HG03175 (cell line): ENCODE data around the gene DNAJC30.
"Not testable (repeated sequence)": the region's sequence is repeated elsewhere in the genome, so short reads cannot be mapped to it uniquely, and the experiment has no call there.

Source experiments
- ATAC-seq: cut with Tn5 transposase; IDR thresholded peaks from one replicate; pipeline ENCODE4 v1.9.1; 2021; ENCODE audit warnings: mild to moderate bottlenecking, moderate library complexity; ENCODE audit not compliant: unreplicated experiment

DNAJC30 gene

DNA sequence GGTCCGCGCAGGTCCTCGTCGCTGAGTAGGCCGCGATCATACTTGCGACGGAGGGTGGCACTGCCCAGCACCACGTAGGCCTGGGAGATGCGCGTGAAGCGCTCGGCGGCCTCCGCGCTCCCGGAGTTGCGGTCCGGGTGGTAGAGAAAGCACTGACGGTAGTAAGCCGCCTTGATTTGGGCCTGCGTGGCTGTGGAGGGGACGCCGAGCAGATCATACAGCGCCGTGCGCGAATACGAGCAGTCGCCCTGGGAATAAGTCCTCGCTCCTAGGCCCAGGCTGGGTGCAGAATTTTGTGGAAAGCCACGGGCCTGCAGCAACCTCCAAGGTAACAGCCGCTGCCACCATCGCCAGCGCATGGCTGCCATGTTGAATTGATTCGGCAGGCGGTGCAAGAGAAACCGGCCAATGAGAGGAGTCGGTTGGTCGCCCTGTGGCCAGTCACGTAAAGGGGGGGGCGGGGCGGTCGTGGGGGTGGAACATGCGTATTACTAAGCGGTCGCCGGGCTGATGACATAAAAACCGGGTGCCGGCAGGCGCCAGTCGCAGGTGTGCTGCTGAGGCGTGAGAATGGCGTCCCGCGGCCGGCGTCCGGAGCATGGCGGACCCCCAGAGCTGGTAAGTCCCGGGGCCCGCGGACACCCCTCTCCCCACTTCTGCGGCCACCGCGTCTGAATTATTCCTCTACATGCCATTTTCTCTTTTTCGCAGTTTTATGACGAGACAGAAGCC lies at the start of gene DNAJC30, which contains the start of gene BUD23:
TSS of gene DNAJC30 (minus strand) at position 398 of the 732 bp plus-strand sequence. CDS start at position 368, 30 bp downstream.
TSS of gene BUD23 (plus strand) at position 542 of the 732 bp plus-strand sequence. CDS start at position 571, 29 bp downstream.
- peak; percentile 90 for ATAC-seq

DNA sequence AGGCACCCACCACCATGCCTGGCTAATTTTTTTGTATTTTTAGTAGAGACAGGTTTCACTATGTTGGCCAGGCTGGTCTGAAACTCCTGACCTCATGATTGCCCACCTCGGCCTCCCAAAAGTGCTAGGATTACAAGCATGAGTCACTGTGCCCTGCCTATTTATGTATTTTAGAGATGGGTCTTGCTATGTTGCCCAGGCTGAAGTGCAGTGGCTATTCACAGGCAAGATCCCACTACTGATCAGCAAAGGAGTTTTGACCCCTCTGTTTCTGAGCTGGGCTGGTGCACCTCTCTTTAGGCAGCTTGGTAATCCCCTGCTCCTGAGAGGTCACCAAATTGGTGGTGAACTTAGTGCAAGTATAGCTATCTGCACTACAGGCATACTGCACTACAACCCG lies 49.1 kb upstream of the DNAJC30 start:
- no peak for ATAC-seq

DNA sequence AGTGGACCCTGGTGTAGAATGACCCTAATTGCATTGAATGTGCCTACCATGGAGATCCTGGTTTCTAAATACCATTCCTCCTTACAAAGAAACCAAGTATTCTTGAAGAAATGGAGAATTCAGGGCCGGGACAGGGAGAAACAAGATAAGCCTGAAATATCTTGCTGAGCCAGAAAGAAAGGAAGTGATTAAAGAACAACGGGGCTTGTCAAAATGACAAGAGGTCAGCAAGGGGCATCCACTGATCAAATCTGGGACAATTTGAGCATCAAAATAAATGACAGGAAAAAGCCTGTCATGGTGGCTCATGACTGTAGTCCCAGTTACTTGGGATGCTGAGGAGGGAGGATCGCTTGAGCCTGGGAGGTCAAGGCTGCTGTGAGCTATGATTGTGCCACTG lies 47.2 kb upstream of the DNAJC30 start:
- no peak for ATAC-seq

DNA sequence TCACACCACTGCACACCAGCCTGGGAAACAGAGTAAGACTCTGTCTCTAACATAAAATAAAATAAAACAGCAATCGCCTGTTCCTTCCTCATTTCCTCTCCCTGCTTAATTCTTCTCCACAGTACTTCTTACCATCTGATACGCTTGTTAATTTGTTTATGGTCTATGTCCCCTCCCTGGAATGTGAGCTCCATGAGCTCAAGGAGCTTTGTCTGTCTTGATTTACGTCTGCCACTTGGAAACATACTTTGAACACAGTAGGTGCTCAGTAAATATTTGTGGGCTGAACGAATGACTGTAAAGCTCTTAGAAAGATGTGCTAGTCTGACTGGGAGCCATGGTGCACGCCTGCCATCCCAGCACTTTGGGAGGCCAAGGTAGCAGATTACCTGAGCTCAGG lies 45.3 kb upstream of the DNAJC30 start:
- no peak for ATAC-seq

DNA sequence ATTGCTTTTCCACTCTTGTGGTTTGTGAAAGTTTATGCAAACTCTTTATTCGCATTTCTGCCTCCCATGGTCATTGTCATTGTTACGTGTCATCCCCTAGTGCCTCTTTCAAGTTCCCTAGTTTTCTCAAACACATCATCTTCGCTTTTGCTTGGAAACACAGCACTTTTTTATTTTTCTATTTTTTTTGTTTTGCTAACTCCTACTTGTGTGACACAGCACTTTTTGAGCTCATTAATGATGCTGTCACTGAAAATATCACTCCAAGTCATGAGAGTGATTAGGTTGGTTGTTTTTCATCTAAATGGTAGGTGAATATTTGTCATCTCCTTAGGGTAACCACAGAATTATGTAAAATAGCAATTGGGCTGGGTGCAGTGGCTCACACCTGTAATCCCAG lies 44.7 kb upstream of the DNAJC30 start:
- no peak for ATAC-seq

DNA sequence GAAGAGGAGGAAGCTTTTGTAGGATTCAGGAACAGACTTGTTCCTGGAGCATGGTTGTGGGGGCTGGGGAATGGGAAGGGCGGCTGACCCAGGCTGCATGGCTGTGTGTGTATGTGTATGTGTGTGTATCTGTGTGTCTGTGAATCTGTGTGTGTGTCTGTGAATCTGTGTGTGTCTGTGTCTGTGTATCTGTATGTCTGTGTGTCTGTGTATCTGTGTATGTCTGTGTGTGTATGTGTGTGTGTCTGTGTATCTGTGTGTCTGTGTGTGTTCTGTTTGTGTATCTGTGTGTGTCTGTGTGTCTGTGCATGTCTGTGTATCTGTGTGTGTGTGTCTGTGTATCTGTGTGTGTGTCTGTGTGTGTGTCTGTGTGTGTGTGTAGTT lies 42.8 kb upstream of the DNAJC30 start:
- ATAC-seq: peak; percentile 16

DNA sequence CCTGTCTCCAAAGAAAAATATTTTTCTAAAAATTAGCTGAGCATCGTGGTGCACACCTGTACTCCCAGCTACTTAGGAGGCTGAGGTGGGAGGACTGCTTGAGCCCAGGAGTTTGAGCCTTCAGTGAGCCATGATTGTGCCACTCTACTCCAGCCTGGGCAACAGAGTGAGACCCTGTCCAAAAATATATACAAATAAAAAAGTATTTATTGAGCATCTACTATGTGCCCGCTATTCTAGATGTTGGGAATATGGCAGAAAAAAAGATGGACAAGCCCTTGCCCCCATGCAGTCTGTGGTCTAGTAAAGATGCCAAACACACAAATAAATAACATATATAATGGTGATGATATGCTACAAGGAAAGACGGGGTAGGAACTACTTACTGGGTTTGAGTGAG lies 40.6 kb upstream of the DNAJC30 start:
- no peak for ATAC-seq

DNA sequence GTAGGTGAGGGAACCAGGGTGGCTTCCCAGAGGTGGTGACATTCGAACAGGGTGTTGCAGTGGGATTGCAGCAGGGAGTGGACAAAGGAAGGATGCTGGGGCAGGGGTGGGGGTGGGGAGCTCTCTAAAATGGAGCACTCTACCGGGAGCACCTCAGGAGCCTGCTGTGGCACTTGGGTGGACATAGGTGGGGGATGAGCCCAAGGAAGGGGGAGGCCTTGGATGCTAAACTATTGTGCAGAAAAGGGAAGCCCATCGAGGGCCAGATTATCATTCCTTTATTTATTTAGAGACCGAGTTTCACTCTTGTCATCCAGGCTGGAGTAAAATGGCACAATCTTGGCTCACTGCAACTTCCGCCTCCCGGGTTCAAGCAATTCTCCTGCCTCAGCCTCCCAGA lies 39.5 kb upstream of the DNAJC30 start:
- no peak for ATAC-seq

DNA sequence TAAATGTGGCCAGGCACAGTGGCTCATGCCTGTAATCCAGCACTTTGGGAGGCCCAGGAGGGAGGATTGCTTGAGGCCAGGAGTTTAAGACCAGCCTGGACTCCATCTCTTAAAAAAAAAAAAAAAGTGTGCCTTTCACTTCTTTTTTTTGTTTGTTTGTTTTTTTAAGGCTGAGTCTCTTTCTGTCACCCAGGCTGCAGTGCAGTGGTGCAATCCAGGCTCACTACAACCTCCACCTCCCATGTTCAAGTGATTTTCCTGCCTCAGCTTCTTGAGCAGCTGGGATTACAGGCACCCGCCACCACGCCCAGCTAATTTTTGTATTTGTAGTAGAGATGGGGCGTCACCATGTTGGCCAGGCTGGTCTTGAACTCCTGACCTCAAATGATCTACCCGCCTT lies 38.9 kb upstream of the DNAJC30 start:
- ATAC-seq: not testable (repeated sequence)

DNA sequence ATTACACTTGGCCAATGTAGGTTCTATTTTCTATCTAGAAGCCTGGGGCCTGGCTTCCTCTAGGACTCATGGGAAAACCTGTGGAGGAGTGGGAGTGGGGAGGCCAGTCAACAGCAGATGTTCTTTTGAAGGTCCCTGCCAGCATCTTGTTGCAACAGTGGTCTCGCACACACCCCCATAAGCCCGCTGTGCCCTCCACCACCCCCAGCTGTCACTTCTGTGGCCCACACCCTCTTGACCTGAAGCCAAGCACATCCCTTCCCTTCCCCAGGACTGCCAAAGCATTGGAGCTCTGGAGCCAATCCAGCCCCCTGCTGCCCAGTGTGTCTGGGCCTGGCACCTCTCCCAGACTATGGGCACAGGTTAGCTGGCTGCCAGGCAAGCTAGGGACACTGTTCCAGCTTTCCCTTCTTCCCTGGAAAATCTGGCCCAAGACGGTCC lies 38.1 kb upstream of the DNAJC30 start:
- ATAC-seq: no peak

DNA sequence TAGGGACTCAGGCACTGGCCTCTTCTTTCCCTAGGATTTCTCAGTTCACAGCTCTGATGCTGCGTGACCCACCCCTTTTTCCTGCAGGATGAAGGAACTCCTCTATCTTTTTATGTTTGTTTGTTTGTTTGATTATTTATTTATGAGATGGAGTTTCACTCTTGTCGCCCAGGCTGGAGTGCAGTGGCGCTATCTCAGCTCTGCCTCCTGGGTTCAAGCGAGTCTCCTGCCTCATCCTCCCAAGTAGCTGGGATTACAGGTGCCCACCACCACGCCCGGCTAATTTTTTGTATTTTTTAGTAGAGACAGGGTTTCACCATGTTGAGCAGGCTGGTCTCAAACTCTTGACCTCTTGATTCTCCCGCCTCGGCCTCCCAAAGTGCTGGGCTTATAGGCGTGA lies 37.2 kb upstream of the DNAJC30 start:
- ATAC-seq: not testable (repeated sequence)

DNA sequence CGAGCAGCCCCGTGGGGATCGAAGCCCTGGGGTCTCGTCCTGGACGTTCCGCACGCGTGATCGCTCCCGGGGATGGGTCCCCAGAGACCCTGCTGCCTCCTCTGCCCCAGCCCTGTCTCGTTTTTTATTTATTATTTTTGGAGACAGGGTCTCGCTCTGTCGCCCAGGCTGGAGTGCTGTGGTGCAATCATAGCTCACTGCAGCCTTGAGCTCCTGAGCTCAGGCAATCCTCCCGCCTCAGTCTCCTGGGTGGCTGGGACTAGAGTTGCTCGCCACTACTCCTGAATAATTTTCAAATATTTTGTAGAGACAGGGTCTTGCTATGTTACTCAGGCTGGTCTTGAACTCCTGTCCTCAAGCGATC lies 36.5 kb upstream of the DNAJC30 start:
- peak; percentile 16 for ATAC-seq

DNA sequence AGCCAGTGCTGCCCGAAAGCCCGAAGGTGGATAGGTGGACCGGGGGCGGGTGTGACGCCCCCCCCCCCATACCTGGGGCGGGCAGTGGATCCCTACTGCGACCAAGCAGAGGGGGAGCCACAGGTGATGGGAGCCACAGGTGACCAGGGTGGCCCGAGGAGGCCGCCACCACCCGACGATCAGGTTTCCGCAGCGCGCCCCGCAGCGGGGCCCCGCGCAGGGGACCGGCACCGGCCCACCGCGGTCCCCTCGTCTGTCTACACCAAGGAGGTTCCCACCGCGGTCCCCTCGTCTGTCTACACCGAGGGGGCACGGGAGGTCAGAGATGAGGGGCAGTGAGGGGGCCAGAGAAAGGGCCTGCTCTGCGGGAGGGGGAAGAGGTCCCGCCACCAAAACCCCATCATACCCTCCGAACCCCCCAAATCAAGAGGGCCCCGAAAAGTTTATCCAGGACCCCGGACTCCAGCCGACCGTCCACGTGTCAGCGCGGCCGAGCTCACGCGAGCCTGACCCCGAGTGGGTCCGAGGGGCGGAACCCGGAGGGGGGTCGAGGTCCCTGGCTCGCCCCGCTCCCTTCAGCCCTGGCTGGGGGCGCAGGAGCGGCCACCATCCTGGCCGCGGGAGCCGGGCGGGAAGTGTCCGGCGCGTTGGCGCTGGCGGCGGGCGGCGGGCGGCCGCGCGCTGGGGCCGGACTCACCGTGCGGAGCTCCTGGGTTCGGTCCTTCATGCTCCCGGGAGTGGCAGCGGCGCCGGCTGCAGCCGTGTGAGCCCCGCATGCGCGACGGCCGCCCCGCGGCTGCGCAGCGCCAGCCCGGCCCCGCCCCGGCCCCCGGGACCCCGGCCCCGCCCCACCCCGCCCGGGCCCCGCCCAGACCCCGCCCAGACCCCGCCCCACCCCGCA lies 35.9 kb upstream of the DNAJC30 start, which contains the start of gene STX1A:
TSS of gene STX1A (minus strand) at position 765 of the 901 bp plus-strand sequence. CDS start at position 727, 38 bp downstream.
- ATAC-seq: peak; percentile 72

DNA sequence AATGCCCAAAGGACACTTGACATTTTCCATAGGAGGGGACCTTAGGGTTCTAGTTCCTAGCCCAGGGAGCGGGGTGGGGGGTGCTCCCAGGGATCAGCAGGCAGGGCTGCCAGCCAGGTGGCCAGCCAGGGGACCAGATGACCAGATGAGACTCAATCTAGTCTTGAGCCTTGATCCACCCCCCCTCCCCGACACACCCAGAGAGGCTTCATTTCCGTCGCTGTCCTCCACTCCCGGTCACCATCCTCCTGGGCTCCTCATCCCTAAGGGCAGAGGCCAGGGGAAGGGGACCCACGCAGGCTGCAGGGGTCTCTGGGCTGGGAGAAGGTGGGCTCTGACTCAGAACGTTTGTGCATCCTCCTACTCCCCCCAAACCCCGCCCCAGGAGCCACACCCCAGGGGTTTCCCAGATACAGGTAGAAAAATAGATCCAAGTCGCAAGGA lies 35.2 kb upstream of the DNAJC30 start:
- ATAC-seq: no peak

DNA sequence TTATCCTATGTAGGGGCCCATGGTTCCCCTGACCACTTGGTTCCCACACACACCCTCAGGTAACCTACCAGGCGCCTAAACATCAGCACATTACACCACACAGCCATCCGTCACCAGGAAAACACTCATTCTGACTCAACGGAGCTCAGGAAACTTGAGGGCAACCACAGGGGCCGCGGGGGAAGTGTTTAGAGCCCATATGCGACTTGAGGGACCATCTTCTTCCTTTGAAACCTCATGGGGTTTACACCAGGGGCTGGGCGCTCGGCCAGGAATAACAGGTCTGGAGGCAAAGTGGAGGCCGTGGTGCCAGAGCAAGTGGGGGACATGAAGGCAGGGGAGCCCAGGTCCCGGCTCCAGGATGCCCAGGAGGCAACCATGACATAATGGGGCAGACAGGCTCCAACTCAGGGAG lies 34.7 kb upstream of the DNAJC30 start:
- no peak for ATAC-seq

DNA sequence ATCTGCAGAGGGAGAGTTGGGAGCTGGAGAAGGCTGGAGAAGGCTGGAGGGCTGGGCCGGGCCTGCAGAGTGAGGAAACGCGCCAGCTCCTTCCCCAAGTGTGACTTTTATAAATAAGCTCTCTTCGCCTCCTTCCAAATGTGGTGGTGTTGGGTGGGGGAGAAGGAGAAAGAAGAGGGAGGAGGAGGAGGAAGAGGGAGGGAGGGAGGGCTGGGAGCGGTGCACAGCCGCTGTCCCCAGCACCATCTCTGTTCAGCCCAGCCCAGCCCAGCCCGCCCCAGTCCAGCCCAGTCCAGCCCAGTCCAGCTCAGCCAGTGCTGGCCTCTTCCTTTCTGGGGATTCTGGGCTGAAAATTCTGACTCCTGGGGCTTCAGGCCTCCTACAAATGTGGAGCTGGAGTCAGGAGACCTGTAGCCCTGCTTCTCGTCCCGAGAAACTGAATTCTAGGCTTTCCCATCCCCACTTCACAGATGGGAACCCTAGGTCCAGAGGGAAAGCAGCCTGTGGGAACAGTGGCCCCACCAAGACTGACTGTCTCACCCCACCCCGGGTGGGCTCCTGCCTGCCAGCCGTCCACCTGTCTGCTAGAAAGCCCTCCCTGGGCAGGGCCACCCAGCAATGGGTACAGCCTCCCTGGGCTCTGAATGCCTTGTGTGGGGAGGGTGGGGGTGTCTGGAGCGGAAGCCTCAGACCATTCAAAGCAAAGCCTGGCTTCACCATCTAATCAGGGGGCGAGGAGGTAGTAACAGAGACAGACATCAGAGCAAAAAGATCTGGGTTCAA lies 34.0 kb upstream of the DNAJC30 start:
- ATAC-seq: no peak

DNA sequence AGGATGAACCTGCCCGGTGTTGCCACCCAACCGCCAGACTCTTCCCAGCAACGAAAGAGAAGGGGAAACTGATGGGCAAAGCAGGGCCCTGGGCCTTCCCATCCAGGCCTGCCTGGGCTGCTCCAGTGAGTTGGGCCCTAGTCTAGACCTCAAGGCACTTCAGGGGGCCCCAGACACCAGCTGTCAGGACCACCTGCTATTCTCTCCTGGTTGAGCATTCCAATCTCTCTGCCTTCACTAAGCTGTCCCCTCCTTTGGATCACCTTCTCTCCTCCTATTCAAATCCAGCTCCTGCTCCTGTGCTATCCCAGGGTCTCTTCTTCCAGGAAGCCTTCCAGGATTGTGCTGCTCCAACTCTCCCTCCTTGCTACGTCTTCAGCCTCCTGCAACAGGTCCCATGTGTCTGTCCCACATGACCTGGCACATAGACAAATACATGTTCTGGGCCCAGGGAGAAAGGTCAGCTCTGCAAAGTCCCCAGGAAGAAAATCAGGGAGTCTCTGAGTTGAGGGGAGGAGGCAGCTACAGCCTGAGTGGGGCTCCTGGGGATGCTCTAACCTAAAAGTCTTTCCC lies 33.2 kb upstream of the DNAJC30 start:
- ATAC-seq: no peak

DNA sequence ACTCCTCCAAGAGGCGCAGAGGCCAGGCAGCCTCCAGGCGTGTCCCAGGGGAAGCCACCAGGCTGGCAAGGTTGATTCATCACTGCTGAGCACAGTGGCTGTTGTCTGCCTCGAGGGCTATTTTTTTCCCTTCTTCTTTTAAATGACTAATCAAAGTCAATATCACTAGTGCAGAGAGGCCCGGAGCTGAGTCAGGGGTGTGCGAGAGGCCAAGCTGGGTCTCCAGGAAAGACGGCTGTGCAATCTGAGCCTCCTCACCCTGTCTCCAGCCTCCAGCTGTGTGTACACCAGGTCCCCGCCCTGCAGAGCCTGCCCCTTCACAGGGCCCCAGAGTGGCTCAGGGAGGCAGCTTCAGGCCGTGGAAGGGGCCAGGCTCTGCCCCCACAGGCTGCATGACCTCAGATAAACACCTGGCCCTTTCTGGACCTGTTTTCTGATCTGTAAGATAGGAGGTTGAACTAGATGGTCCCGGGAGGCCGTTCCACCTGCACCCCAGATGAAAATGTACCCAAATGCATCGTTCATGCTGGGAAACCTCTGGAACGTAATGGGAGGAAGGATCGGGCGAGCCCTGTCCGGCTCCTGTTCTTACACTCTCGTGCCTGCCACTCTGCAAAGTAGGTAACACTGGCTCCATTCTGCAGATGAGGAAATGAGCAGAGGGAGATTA lies 32.5 kb upstream of the DNAJC30 start:
- ATAC-seq: no peak

DNA sequence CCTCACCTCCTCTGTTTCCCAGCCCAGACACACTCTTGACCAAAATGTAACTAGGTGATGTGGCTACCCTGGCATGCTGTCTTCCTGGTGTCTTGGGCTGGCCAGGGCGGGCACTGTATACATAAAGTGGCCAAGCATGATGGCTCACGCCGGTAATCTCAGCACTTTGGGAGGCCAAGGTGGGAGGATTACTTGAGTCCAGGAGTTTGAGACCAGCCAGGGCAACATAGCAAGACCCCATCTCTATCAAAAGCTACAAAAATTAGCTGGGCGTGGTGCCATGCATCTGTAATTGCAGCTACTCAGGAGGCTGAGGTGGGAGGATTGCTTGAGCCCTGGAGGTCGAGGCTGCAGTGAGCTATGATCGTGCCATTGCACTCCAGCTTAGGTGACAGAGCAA lies 30.1 kb upstream of the DNAJC30 start:
- not testable (repeated sequence) for ATAC-seq

DNA sequence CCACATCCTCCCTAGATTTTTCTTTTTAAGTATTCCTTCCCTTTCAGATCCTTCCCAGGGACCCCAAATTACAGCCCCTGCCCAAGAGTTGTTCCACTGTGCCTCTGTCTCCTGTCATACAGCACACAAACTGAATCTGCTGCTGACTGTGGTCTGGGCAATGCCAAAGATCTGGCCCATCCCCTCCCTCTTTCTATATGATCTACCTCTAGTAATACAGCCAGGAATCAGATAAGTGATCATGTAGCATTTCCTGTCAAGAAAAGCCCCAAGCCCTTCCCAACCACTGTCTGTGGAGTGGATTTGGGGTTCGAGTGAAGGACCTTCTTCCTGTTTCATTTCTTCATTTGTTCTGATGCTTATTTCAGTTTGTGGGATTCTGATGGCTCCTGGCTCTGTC lies 29.5 kb upstream of the DNAJC30 start:
- no peak for ATAC-seq
